Spleen (tissue), 7 donors: ENCODE data around the gene PPP2R5E.

ENCODE experiments used
- POLR2A ChIP-seq, 3 donors: fragments of 450-650 bp; IDR thresholded peaks; one replicate each; pipeline ENCODE4 v1.5.1; 2017; ENCODE audit warnings: antibody characterized with exemption in 3 of 3, mild to moderate bottlenecking in 1 of 3
- TF ChIP-seq, protein P1 (sequence below), 11 experiments: fragments of 200-600 bp in 7 of 11; fragments of 450-650 bp in 4 of 11; sonication (generic) in 4 of 11; IDR thresholded peaks in 8 of 11; conservative IDR thresholded peaks in 3 of 11; 1 replicate in 7 of 11; 2 replicates in 4 of 11; pipeline versions ENCODE4 v1.4.0 to v1.8.0; 2016 to 2021; ENCODE audit warnings: antibody characterized with exemption in 11 of 11, inconsistent platforms in 4 of 11, mild to moderate bottlenecking in 1 of 11
- donor health status: DM: no; HTN: no; CAD: no; lungs with moderate emphysema.
- donor health status: DM: no; HTN: no; CAD: no.
- donor health status: DM: no; HTN: no; CAD: no.

DNA sequence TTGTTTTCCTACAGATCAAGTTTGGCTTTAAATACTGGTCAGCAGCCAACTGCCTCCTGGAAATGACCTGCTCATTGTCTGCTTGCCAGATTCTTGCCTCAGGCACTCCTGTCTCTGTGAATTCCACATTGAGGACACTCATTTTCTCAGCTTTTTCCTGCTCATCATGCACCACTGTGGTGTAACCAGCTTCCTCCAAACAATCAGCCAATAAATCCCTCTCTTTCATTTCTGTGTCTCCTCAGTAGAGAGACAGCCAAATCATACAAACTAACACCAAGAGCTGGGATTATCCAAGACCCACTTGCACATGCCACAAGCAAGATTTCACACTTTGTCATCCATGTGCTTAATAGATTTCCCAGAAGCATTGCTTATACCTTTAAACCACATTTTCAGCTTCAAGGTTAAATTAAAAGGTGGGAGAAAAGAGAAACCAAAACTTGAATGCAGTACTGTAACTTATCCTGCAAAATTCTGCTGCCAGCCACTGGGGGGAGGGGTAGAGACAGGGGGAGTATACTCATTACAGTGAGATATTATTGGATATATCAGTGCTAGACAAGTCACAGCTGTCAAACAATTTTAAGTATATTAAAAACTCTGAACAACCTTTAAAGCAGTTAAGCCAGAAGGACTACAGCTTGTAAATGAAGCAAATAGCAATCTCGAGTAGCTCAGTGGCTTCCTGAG is 105.0 kb downstream of the PPP2R5E start:
- TF ChIP-seq POLR2A (IDR thresholded peaks at IDR 0.05): no peak
- TF ChIP-seq, protein P1, sequence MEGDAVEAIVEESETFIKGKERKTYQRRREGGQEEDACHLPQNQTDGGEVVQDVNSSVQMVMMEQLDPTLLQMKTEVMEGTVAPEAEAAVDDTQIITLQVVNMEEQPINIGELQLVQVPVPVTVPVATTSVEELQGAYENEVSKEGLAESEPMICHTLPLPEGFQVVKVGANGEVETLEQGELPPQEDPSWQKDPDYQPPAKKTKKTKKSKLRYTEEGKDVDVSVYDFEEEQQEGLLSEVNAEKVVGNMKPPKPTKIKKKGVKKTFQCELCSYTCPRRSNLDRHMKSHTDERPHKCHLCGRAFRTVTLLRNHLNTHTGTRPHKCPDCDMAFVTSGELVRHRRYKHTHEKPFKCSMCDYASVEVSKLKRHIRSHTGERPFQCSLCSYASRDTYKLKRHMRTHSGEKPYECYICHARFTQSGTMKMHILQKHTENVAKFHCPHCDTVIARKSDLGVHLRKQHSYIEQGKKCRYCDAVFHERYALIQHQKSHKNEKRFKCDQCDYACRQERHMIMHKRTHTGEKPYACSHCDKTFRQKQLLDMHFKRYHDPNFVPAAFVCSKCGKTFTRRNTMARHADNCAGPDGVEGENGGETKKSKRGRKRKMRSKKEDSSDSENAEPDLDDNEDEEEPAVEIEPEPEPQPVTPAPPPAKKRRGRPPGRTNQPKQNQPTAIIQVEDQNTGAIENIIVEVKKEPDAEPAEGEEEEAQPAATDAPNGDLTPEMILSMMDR (IDR thresholded peaks at IDR 0.05 in 8 of 11, conservative IDR thresholded peaks at IDR 0.05 in 3 of 11): peak in 4 of 11 experiments; percentile 35 to 41 (median 37)
